Lung (tissue), 13 donors: Measurements from ENCODE around the gene ANKRD40. TPM values are rescaled to one million over a fixed set of nuclear protein-coding genes. Genes with fewer than 3 reads are reported as not detected.

Experiments used
- ATAC-seq: fragments of 200-7000 bp; cut with Tn5 transposase; one replicate; pipeline ENCODE4 v1.9.1; 2020; ENCODE audit warnings: moderate number of reproducible peaks; ENCODE audit not compliant: insufficient read depth, low FRiP score
- DNase-seq, 3 donors: peaks; one replicate each; pipeline ENCODE4 v3.0.0-alpha.2; 2013 to 2017
- H3K27ac ChIP-seq, 2 donors: one replicate each; pipeline ENCODE4 v1.5.1; 2013; ENCODE audit warnings: mild to moderate bottlenecking in 2 of 2, moderate library complexity in 2 of 2, control low read depth in 1 of 2, inconsistent platforms in 1 of 2, low read depth in 1 of 2, low read length in 1 of 2
- H3K27me3 ChIP-seq, 3 donors: one replicate each; pipeline ENCODE4 v1.5.1; 2013; ENCODE audit warnings: low read length in 2 of 3; ENCODE audit not compliant: control insufficient read depth in 3 of 3, insufficient read depth in 3 of 3
- H3K36me3 ChIP-seq, 4 donors: one replicate each; pipeline ENCODE4 v1.5.1; 2013; ENCODE audit warnings: low read length in 4 of 4, mild to moderate bottlenecking in 1 of 4, moderate library complexity in 1 of 4; ENCODE audit not compliant: control insufficient read depth in 4 of 4, insufficient read depth in 4 of 4
- H3K4me1 ChIP-seq, 5 donors: one replicate each; pipeline ENCODE4 v1.5.1; 2013; ENCODE audit warnings: low read length in 5 of 5, mild to moderate bottlenecking in 2 of 5, moderate library complexity in 1 of 5; ENCODE audit not compliant: control insufficient read depth in 5 of 5, insufficient read depth in 5 of 5
- H3K4me3 ChIP-seq: one replicate; pipeline ENCODE4 v1.5.1; 2013; ENCODE audit warnings: mild to moderate bottlenecking, control low read depth, moderate library complexity
- H3K9ac ChIP-seq, 2 donors: one replicate each; pipeline ENCODE4 v1.5.1; 2013; ENCODE audit warnings: low read length in 2 of 2, control low read depth in 1 of 2; ENCODE audit not compliant: insufficient read depth in 1 of 2
- H3K9me3 ChIP-seq, 4 donors: one replicate each; pipeline ENCODE4 v1.5.1; 2013; ENCODE audit warnings: low read length in 3 of 4, mild to moderate bottlenecking in 1 of 4, moderate library complexity in 1 of 4; ENCODE audit not compliant: control insufficient read depth in 4 of 4, insufficient read depth in 3 of 4
- CTCF ChIP-seq: IDR thresholded peaks from 2 replicates; pipeline ENCODE4 v1.5.1; 2012; ENCODE audit warnings: mild to moderate bottlenecking; ENCODE audit errors: control extremely low read depth, extremely low read depth
- WGBS, 2 donors: extraction: QIAGEN DNeasy Blood & Tissue Kit; methylation state at CpG; one replicate each; pipeline ENCODE4 v1.1.7; 2013; 5-methylcytosine and 5-hydroxymethylcytosine counted together
- polyA plus RNA-seq, 2 donors: library from polyadenylated mRNA; stranded (reverse); fragments of 200-250 nt; gene quantifications; one replicate each; pipeline ENCODE4 v1.2.1, GENCODE V29; 2013
- small RNA-seq: library from RNA; depleted of rRNA; stranded (forward); fragments of <200 nt; gene quantifications from one replicate; pipeline ENCODE3, GENCODE V24; 2014; ENCODE audit warnings: low replicate concordance
- total RNA-seq, 2 donors: library from RNA; depleted of rRNA in 1 of 2; stranded (reverse); fragments of >200 nt in 1 of 2; gene quantifications; one replicate each; pipeline ENCODE4 v1.2.1, GENCODE V29; 2014 to 2021
- donor health status: control.
- donor health status: control.
- donor health status: Bipolar disorder and iron deficiency.
- donor health status: healthy.
- donor health status: DM: yes; HTN: yes; CAD: no.

ANKRD40 gene
- total and polyA plus RNA-seq, 4 donors, result 14.6 to 38.9 (median 25.1) TPM

- no peaks in the 10 kb centered on the region for H3K9me3 ChIP-seq
- no peak overlapping the region for H3K27ac ChIP-seq
- 91 to 97% methylated on average over 3 of the region's 3 CpGs for WGBS, 2 donors
- H3K9ac ChIP-seq, result no peak overlapping the region
- ATAC-seq (no peak), DNase-seq (no peak)
- no peak for TF ChIP-seq CTCF
- no peak overlapping the region for H3K4me3 ChIP-seq
- H3K27me3 ChIP-seq, result no peaks in the 10 kb centered on the region
- no peaks in the 10 kb centered on the region for H3K36me3 ChIP-seq
- peaks cover 0 to 18% (median 9%) of the 10 kb centered on the region in 5 donors for H3K4me1 ChIP-seq
Measured at GRCh38 chr17:50645748-50646682, 61.7 kb downstream of the ANKRD40 start.

Small RNA genes lying within 50 kb of the gene (small RNA-seq; reads per million reads assigned to genes)
- gene RF00019, result not detected

Other genes starting within 250 kb of the ANKRD40 start
- under 1 TPM in 1 of 2 donors, not detected in 1; 0.37 TPM for gene CHAD, start 239.0 kb downstream of the ANKRD40 start, total RNA-seq
- gene CHAD, start 239.0 kb downstream of the ANKRD40 start, polyA plus RNA-seq, result under 1 TPM; 0.14 to 0.35 TPM
- 10 to 100 TPM; 31.2 to 43.2 TPM for gene RSAD1, start 229.1 kb downstream of the ANKRD40 start, total RNA-seq
- 10 to 100 TPM; 20.1 to 28.5 TPM for gene RSAD1, start 229.1 kb downstream of the ANKRD40 start, polyA plus RNA-seq
- 1 to 10 TPM; 4.7 to 6.4 TPM for gene MYCBPAP, start 199.5 kb downstream of the ANKRD40 start, total RNA-seq
- gene MYCBPAP, start 199.5 kb downstream of the ANKRD40 start, polyA plus RNA-seq, result under 1 TPM; 0.73 to 0.90 TPM
- gene EPN3, start 175.2 kb downstream of the ANKRD40 start, total RNA-seq, result 1 to 10 TPM; 1.3 to 2.6 TPM
- 1 to 10 TPM; 2.5 to 2.6 TPM for gene EPN3, start 175.2 kb downstream of the ANKRD40 start, polyA plus RNA-seq
- gene SPATA20, start 160.7 kb downstream of the ANKRD40 start, total RNA-seq, result 10 to 100 TPM; 32.3 to 37.8 TPM
- gene SPATA20, start 160.7 kb downstream of the ANKRD40 start, polyA plus RNA-seq, result 10 to 100 TPM; 10.5 to 25.8 TPM
- 1 to 10 TPM in 1 of 2 donors, under 1 TPM in 1; 0.31 to 3.6 TPM for gene CACNA1G, start 147.2 kb downstream of the ANKRD40 start, total RNA-seq
- gene CACNA1G, start 147.2 kb downstream of the ANKRD40 start, polyA plus RNA-seq, result under 1 TPM; 0.14 to 0.18 TPM
- gene ABCC3, start 73.0 kb downstream of the ANKRD40 start, total RNA-seq, result 10 to 100 TPM; 18.3 to 46.4 TPM
- gene ABCC3, start 73.0 kb downstream of the ANKRD40 start, polyA plus RNA-seq, result 10 to 100 TPM; 10.3 to 45.7 TPM
- 100 to 1,000 TPM in 1 of 2 donors, 10 to 100 TPM in 1; 80.4 to 188 TPM for gene LUC7L3, start 11.7 kb upstream of the ANKRD40 start, total RNA-seq
- gene LUC7L3, start 11.7 kb upstream of the ANKRD40 start, polyA plus RNA-seq, result 10 to 100 TPM; 38.1 to 98.4 TPM
- not detected for gene ANKRD40CL, start 59.6 kb upstream of the ANKRD40 start, total RNA-seq
- not detected for gene ANKRD40CL, start 59.6 kb upstream of the ANKRD40 start, polyA plus RNA-seq
- under 1 TPM; 0.06 to 0.31 TPM for gene WFIKKN2, start 127.7 kb upstream of the ANKRD40 start, total RNA-seq
- gene WFIKKN2, start 127.7 kb upstream of the ANKRD40 start, polyA plus RNA-seq, result under 1 TPM; 0.01 to 0.20 TPM
- 10 to 100 TPM; 28.4 to 75.5 TPM for gene TOB1, start 158.4 kb upstream of the ANKRD40 start, total RNA-seq
- 10 to 100 TPM; 15.3 to 30.5 TPM for gene TOB1, start 158.4 kb upstream of the ANKRD40 start, polyA plus RNA-seq